CD4-positive, alpha-beta T cell treated with Interleukin-21 for 1 hour (primary cell): ENCODE data around the gene SRBD1.
"Not testable (repeated sequence)": the region's sequence is repeated elsewhere in the genome, so short reads cannot be mapped to it uniquely, and the experiment has no call there.

ENCODE experiments used
- DNase-seq: peaks from one replicate; pipeline ENCODE4 v3.0.0-alpha.2; 2020

SRBD1 gene

DNA sequence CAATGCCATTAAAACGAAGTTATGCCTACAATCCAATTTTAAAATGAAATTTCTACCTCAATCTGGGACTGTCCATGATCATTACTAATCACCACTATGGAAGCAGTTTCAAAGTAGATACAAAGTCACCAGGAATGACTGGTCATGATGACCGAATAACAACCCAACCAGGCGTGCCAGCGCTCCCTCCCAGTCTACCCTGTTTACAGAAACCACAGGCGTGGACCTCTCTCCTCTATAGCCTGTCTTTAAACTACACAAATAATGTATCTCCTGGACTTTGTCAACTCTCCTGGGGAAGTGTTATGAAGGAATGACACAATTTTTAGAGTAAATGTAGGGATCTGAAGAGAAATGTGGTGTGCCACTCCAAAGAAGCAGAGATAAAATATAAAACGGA lies 150.2 kb downstream of the SRBD1 start:
- no peak for DNase-seq

DNA sequence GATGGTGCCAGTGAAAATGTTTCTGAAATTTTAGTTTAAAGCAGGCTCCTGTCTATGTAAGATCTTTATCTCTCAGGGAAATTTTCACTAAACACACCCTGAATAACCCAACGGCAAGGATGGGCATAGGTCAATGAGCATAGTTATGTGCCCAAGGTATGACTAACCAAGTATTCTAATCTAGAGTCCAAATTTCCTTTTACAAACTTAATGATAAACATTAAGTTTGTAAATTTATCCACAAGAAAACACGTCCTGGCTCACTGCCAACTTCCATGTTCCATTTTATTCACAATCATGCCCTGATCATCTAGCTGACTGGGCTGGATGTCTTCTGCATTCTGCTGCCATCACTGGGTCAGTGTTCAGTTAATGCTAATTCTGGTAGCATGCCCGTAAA lies 151.2 kb downstream of the SRBD1 start:
- no peak for DNase-seq

DNA sequence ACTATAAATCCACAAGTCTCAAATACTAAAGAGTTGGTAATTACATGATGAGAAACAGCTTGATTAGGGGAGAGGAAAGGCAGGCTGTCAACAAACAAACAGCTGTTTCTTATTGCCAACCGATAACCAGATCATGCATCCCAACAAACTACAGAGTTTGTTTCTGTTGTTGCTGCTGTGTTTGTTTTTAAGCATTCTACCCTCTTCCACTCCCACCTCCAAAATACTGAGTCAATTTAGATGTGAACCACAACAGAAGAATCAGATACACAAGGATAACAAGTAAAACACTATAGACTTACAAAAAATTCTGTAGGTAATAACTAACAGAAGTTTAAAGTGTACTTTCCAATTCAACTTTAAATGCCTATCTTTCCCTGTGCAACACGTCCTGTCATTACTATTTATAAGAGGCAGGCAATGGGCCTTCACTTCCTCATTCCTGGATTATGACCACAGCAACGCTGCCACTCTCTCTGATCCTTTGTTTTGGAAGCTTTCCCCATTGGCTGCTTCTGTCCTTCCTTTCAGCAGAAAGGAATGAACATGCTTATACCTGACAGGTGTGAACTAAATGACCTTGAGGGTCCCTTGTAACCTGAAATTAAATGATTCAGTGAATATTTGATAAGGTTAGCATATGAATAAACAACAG lies 152.0 kb downstream of the SRBD1 start:
- no peak for DNase-seq

DNA sequence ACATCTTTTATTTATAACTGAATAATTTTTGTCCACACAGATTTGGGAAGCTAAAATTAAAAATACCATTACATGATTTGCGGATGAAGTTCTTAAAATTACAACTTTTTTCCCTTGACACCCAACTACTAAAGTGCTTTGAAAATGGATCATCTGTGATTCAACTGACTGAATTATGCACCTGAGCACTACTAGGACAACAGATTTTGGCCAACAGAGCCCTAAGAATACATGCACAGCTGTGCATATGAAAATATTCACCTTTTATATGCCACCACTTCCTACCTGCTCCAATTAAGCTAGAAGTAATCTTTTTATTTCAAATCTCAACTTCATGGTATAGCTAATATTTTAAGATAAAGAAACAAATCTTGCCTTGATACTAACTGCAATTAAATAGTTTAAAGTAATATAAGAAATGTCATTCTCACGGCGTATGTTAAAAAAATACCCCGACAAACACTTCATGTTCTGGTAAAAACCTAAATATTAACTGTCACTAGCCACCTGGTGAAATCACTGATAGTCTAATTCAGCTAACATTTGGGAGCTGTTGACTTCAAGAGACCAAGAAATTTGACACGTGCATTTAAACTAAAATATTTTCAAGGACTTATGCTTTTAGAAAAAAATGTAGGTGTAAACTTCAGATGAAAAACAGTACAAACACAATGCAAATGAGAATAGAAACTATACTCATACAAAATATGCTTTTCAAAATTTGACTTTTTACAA lies 153.7 kb downstream of the SRBD1 start:
- no peak for DNase-seq

DNA sequence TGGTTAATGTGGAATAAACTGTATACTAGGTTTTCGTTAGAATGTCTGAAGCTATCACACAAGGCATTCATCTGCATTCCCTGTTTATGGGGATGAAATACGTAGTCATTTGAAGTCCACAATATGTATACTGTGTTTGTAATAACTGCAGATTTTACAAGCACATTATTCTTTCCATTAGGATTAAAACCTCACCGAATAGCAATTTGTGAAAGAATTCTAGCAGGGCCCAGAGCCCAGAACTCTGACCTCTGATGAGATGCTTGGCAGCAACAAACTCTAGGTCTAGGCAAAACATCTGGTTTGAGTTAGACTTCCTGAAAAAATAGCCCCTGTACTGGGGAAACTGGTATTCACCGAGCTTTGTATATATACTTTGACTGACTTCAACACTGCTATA lies 158.2 kb downstream of the SRBD1 start:
- DNase-seq: no peak

DNA sequence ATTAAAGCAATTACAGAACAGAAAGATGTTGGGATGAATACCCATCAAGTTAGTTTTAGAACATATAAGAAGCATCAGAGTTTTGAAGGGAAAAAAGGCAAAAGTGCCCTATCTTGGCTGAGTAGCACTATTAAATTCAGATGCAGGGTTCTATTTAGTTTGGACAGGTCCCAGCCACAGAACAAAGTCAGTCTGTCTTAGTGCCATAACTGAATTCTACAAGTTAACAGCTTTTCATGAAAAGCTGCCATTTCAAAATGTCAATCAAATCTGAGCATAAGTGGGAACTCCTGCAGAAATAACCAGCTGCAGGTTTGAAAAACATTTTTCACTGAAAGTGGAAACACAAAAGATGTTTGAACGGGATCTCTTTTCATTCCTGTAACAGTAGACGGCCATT lies 160.4 kb downstream of the SRBD1 start:
- DNase-seq: no peak

DNA sequence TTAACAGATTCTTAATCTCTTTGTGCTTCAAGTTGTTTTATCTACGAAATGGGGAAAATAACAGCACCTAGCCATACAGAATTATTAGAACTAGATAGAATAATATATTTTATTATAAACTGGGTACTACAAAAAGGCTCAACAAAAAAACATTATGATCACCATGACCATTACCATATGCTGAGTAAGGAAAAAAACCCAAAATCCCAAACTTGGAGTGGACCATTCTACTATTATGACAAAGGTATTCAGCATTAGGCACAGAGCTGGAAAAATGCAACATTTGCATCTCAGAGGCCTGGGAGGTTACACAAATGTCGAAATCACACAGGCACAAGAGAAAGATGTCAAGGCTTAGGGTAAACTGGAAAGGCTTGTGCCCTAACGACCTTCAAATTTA lies 162.8 kb downstream of the SRBD1 start:
- no peak for DNase-seq

DNA sequence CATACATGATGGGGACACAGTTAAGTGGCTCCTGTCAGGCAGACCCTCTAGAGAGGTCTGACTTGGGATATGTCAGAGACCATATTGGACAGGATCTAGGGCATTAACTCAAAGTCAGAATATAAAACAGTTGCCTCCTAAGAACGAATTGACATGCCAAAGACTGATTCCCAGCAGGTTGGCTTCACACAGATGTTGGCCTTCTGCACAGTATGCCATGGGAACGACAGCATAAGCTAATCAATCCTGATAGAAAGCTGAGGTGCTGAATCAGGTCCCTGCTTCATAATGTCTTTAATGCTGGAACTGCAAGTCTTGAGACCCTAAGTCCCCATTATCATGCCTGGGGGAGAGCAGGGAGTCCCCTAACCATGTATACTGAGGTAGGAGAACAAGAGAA lies 165.1 kb downstream of the SRBD1 start:
- no peak for DNase-seq

DNA sequence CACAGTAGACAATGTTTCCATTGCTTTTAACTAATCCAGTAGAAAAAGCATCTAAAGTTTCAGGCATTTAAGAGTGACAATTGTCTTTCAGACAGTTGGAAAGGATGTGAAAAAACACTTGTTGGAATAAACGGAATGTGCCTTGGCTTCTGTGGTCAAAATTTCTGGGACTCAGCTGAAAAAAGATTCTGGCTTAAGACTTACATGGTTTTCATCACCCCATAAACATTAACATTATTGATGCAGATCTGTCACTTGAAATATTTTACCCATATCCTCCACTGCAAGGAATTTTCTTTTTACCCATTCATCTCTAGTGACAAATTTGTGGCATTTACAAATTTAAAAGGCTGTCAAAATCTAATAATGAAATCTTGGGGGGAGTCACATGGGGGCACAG lies 166.0 kb downstream of the SRBD1 start:
- no peak for DNase-seq

DNA sequence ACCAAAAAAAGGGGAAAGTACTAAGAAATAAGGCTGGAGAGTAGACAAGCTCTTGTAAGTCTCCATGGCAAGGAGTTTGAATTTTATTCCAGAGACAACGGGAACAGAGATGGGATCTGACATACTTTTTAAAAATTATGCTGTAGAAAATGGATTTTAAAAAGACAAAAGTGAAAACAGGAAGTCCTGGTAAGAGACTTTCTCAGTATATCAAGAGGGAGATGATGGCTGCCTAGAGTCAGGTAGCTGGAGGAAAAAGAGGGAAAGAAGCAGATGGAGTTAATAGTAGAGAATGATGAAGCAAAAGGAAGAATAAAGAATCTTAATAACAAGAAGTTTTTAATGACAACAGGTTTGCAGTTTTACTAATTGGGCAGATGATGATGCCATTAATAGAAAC lies 168.1 kb downstream of the SRBD1 start:
- DNase-seq: no peak

DNA sequence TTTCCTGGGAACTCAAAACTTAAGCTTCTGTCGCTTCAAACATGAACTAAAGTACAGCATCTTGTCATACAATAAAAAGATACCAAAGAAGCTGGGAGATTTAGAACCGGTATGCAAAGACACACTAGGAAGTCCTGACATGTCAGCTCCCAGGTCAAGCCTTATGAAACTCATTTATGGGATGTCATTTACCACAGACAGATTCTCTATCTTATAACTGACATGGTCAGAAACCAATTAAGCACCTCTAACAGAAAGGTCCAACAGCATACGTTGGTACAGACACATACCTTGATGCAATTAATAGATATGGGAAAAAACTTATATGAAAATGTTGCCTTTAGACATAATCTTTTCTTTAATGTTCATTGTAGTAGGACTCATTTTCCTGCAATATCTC lies 169.0 kb downstream of the SRBD1 start:
- DNase-seq: no peak

DNA sequence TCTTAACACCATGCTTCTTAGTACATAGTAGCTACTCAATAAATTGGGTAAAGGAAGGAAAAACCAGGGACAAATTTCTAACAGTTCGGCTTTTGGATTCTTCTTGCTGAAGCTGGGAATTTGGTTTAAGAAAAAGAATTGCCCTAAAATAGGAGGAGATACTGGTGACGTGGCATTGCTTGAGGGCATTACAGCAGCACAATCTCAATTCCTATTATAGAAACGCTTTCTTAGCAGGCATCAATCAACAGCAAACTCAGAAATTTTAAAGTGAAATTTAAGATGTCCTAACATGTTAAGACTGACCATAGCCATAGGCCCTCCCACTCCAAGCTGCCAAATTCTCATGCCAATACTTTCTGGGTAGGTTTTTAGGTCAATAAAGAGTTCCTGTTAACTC lies 169.5 kb downstream of the SRBD1 start:
- no peak for DNase-seq

DNA sequence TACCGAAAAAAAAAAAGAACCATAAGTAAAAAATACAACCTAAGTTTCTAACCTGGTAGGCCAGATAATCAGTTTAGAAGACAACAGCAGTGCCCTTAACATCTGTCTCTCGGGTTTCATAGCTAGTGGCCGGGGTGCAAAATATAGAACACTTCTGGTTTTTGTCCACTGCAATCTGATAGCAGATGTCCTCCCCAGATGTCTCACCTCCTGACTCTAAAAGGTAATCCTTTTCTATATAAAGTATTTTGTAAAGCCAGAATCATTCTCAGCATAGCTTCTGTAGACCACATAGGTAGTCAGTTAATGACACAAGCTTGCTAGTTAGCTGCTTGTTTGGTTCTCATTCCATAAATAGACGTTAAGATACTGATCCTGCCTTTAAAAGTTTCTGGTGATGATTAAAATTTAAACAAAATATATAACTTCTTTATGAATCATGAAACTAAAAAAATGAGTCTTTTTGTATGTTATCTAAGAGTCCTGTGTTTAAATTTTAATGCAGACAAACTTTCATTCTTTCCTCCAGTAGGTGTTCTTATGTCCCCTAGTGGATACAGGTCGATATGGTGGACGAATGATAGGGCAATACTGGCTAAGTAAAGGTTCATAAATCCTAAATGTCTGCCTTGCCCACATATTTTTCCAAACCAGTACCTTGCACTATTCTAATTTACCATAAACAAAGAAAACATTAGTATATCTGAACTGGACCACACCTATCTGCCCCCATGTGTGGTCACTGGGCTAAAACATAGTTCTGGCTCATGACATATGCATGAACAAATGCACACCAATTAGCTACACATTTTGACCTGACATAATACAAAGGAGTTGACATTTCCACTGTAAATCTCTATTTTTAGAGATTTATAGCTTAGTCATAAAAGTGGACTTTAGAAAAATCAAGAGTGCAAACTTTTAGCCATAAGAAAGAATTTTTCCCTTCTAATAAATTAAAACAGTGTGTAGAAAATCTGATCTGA lies 171.0 kb downstream of the SRBD1 start:
- no peak for DNase-seq

DNA sequence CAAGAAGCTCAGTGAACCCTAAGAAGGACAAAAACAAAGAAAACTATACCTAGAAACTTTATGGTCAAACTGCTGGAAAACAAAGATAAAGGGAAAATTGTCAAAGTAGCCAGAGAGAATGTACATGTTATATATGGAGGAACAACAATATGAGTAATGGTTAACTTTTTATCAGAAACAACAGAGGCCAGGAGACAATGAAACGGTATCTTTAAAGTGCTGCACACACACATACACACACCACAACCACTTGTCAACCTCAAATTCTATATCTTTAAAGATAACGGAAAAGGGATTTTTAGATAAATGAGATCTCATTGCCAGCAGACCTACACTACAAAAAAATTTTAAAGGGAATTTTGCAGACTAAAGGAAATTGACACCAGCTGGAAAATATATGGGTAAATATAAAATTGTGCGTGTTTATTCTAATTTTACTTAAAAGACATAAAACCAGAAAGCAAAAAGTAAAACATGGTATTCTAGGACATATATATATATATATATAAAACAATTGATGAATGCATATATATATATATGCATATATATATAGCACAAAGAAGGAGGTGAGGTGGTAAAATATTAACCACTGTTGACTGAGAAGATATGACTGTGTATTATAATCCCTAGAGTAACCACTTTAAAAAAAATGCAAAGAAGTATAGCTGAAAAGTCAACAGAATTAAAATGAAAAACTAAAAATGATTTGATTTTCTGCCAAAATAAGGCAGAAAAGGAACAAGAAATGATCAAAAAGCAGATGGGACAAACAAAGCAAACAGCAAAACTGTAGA lies 172.0 kb downstream of the SRBD1 start:
- no peak for DNase-seq

DNA sequence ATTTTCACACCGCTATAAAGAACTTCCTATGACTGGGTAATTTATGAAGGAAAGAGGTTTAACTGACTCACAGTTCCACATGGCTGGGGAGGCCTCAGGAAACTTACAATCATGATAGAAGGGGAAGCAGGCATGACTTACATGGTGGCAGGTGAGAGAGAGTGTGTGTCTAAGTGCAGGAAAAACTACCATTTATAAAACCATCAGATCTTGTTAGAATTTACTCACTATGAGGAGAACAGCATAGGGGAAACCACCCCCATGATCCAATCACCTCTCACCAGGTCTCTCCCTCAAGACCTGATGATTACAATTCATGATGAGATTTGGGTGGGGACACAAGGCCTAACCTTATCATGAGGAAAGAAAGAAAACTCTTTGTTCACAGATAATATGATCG lies 174.6 kb downstream of the SRBD1 start:
- DNase-seq: no peak

DNA sequence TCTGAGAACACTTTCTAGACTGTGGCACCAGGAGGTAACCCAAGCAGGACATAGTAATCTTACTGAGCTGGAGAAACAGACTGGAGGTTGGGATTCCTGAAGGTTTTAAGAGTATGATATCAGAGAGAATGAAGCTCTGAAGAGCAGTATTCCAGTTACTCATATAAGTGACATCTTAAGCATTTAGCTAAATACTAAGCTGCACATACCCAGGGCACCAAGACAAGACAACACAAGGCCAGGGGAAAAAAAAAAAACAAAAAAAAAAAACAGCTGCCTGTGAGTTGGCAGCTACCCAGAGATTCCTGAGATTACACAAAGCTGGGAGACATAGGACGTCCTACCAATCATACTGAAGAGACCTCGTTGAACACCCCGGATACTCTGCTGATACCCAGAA lies 175.8 kb downstream of the SRBD1 start:
- DNase-seq: no peak

DNA sequence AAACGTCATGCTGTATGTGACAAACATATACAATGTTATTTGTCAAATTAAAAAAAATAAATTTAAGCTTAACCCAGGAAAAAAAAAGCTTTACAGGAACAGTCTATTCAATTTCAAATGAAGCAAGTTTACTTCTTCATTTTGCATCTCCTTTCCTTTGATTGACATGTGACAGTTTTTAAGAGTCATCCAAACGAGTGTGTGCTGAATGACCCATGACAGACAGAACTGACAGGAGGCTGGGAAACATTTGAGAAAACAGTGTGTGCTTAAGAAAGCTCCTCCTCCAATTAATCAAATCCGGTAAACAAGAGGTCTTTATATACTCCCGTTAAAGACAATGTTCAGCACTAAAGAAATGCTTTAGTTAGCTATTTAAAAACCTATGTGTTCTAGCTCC lies 177.7 kb downstream of the SRBD1 start:
- no peak for DNase-seq

DNA sequence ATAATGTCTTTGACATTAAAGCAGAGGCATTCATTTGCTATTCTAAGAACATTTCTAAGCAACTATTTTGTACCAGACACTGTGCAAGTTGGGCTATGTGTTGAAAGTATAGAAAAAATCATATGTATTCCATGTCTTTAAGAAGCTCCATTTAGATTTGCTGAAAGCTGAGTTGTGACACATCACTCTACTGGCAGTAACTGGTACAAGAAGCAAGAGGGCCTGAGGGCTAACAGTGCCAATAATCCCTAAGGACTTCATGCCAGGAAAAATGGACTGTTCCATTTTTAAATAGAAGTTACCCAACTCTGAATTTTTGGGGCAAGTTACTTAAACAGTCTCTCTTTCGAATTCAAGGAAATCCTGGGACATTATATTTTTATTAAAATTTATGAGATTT lies 178.7 kb downstream of the SRBD1 start:
- no peak for DNase-seq

DNA sequence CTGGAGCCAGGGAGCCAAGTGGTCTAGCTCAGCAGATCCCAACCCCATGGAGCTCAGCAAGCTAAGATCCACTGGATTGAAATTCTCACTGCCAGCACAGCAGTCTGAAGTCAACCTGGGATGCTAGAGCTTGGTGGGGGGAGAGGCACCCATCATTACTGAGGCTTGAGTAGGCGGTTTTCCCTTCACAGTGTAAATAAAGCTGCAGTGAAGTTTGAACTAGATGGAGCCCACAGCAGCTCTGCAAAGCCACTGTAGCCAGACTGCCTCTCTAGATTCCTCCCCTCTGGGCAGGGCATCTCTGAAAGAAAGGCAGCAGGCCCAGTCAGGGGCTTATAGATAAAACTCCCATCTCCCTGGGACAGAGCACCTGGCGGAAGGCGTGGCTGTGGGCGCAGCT lies 185.0 kb downstream of the SRBD1 start:
- DNase-seq: not testable (repeated sequence)

DNA sequence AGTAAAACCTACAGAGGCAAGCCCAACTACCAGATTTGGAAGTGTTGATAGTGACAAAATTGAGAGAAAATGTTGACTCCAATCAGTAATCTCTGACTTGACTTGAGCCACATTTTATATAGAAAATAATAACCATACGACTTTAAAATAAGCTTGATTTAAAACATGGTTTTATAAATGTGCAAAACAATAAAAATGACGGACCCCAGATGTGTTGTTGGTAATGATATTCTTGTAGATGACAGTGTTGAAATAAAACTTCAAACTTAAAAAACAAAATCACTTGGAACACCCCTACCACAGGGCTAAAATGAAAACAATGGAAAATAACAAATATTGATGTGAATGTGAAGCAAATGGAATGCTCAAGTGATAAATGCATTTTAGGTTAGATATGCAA lies 188.1 kb downstream of the SRBD1 start:
- no peak for DNase-seq

DNA sequence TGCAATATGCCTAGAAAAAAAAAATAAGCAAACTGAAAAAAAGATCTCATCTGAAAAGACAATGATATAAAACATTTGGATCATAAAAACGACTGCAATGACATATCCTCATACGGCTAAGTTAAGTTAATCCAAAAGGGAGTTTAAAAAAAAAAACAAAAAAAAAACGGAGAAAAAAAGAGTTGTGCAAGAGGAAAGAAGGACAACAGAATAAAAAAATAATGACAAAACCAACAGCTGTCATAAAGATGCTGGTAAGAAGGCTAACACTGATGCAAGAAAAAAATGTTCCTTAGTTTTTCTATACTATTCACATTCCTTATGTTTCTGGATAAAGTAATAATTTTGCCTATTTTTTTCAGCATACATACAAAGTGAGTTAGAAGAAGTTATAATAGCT lies 192.5 kb downstream of the SRBD1 start:
- no peak for DNase-seq

DNA sequence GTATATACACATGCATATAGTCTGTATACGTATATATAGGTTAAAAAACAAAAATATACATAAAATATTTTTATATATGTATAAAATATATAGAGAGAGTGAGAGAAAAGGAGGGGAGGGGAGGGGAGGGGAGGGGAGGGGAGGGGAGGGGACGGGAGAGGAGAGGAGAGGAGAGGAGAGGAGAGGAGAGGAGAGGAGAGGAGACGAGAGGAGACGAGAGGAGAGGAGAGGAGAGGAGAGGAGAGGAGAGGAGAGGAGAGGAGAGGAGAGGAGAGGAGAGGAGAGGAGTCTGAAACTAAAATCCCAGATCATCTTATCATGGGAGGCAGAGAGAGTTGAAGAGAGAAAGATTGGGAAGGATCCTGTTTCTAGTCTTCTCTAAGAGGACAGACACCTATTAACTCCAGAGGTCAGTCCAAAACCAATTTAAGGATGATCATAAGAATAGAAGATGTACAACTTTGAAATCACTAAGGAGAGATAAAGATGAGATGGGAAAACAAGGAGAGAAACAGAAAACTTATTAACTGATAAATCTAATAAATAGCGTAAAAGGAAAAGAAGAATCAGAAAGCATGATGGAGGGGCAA lies 195.4 kb downstream of the SRBD1 start:
- no peak for DNase-seq
